8988T (cell line): Measurements from ENCODE around the gene RNF168.
A peak's percentile ranks its signal among the peaks of the same experiment; 100 is the strongest.
"Not testable (repeated sequence)": the region's sequence is repeated elsewhere in the genome, so short reads cannot be mapped to it uniquely, and the experiment has no call there.

Experiments
- DNase-seq: peaks from one replicate; pipeline ENCODE4 v3.0.0; 2011

RNF168 gene

GRCh38 chr3:196503196-196504076, at the start of gene RNF168:
Gene RNF168, minus strand, starts transcription at chr3:196503768. Its CDS starts 595 bp downstream, at chr3:196503173.
- DNase-seq = peak; percentile 88

GRCh38 chr3:196552253-196552652, 48.7 kb upstream of the RNF168 start:
- DNase-seq = no peak

GRCh38 chr3:196550172-196550571, 46.6 kb upstream of the RNF168 start:
- DNase-seq = not testable (repeated sequence)

GRCh38 chr3:196549312-196549711, 45.7 kb upstream of the RNF168 start:
- not testable (repeated sequence) for DNase-seq

- no peak for DNase-seq
Observed at GRCh38 chr3:196547067-196547466, 43.5 kb upstream of the RNF168 start.

GRCh38 chr3:196546537-196546936, 43.0 kb upstream of the RNF168 start:
- DNase-seq = no peak

- no peak for DNase-seq
Observed at GRCh38 chr3:196544491-196544992, 41.0 kb upstream of the RNF168 start.

- DNase-seq = no peak
Observed at GRCh38 chr3:196541684-196542445, 38.3 kb upstream of the RNF168 start.

- DNase-seq = no peak
Observed at GRCh38 chr3:196537319-196537984, 33.9 kb upstream of the RNF168 start.

- no peak for DNase-seq
Observed at GRCh38 chr3:196533260-196533681, 29.7 kb upstream of the RNF168 start.

GRCh38 chr3:196531418-196531817, 27.9 kb upstream of the RNF168 start:
- DNase-seq = no peak

GRCh38 chr3:196528639-196529233, 25.2 kb upstream of the RNF168 start:
- peak; percentile 92 for DNase-seq

- no peak for DNase-seq
Observed at GRCh38 chr3:196525141-196525540, 21.6 kb upstream of the RNF168 start.

- no peak for DNase-seq
Observed at GRCh38 chr3:196524527-196524926, 21.0 kb upstream of the RNF168 start.

GRCh38 chr3:196523841-196524240, 20.3 kb upstream of the RNF168 start:
- no peak for DNase-seq

- DNase-seq = not testable (repeated sequence)
Observed at GRCh38 chr3:196521291-196521690, 17.7 kb upstream of the RNF168 start.

GRCh38 chr3:196519718-196520082, 16.1 kb upstream of the RNF168 start:
- DNase-seq = no peak

- no peak for DNase-seq
Observed at GRCh38 chr3:196518966-196519717, 15.6 kb upstream of the RNF168 start.

- DNase-seq = no peak
Observed at GRCh38 chr3:196517919-196518318, 14.4 kb upstream of the RNF168 start.

- DNase-seq = no peak
Observed at GRCh38 chr3:196517162-196517800, 13.7 kb upstream of the RNF168 start.

GRCh38 chr3:196514913-196515621, 11.5 kb upstream of the RNF168 start, which contains the start of gene SMCO1:
Gene SMCO1, minus strand, starts transcription at chr3:196515346. Its CDS starts 137 bp downstream, at chr3:196515209.
- DNase-seq = no peak
